T47D (cell line): ENCODE results near the gene PDZD7.

Experiments
- DNase-seq, 2 experiments: peaks; one replicate each; pipeline versions ENCODE4 v3.0.0 to v3.0.0-alpha.2; 2011 to 2012; ENCODE audit warnings: low read depth in 1 of 2, low spot score in 1 of 2
- JUND ChIP-seq: IDR thresholded peaks from 2 replicates; pipeline ENCODE4 v1.6.1; 2012; ENCODE audit warnings: low read depth
- in situ Hi-C: cut with HindIII; loops from 2 replicates; pipeline ENCODE4 v1.10.0; 2016; ENCODE audit warnings: low sequenced_read_pairs, low pct_unique_long_range_greater_than_20kb

Gene PDZD7

DNA sequence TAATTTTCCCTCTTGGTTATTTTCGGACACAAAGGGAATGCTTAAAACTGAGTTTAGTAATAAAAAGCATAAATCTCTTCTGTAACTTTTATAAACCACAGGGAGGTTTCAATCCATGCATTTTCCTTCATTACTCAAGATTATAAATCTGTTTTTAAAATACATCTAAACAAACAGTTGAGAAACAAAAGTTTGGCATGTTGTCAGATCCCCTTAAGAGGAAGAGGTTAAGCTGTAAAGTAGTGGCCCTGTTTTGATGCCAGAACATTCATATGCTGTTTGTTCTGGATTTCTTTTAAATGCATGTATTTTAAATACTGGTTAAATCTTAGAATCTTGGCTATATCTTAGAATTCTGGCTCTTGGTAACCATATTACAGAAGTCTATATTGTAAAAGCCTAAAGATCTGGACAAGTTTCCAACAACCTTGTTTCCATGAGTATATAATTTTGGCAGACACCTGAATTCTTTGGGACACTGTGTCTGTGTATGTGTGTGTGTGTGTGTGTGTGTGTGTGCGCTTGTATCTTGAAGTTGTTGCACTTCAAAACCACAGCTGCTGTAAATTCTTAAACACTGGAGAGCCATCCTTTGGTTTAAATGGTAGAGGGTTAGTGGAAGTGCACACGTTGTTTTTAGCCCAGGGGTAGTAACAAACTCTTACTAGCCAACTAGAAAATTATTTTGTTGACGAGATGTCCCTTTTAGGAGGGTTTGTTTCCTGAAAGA is 68.4 kb downstream of the PDZD7 start:
- TF ChIP-seq JUND: no peak
- DNase-seq: no peak
- in situ Hi-C loops: no loop called here

GRCh38 chr10:100960251-100960650 is 70.7 kb downstream of the PDZD7 start:
- DNase-seq: no peak
- no peak for TF ChIP-seq JUND
- in situ Hi-C loops: no loop called here
